Memory B cell (primary cell): ENCODE results near the gene ZNF76.

Source experiments
- ATAC-seq: fragments of 150-1000 bp; cut with Tn5 transposase; 2 replicates; pipeline ENCODE4 v1.10.0; 2021; ENCODE audit warnings: low read depth, mild to moderate bottlenecking, moderate library complexity
- DNase-seq, 2 donors: peaks; one replicate each; pipeline ENCODE4 v3.0.0; 2022; ENCODE audit warnings: low spot score in 2 of 2
- H3K27ac Mint-ChIP-seq: one replicate; pipeline ENCODE4 v1.8.0; 2022; ENCODE audit warnings: mild to moderate bottlenecking, moderate library complexity, mixed read lengths
- H3K27me3 Mint-ChIP-seq: one replicate; pipeline ENCODE4 v1.8.0; 2022; ENCODE audit warnings: mixed read lengths
- H3K36me3 Mint-ChIP-seq: one replicate; pipeline ENCODE4 v1.8.0; 2022; ENCODE audit warnings: mild to moderate bottlenecking, mixed read lengths
- H3K4me1 Mint-ChIP-seq: one replicate; pipeline ENCODE4 v1.8.0; 2022; ENCODE audit warnings: mixed read lengths
- H3K4me3 Mint-ChIP-seq: one replicate; pipeline ENCODE4 v1.8.0; 2022; ENCODE audit warnings: mild to moderate bottlenecking, moderate library complexity, mixed read lengths
- H3K9me3 Mint-ChIP-seq: one replicate; pipeline ENCODE4 v1.8.0; 2022; ENCODE audit warnings: mixed read lengths

ZNF76 gene

DNA sequence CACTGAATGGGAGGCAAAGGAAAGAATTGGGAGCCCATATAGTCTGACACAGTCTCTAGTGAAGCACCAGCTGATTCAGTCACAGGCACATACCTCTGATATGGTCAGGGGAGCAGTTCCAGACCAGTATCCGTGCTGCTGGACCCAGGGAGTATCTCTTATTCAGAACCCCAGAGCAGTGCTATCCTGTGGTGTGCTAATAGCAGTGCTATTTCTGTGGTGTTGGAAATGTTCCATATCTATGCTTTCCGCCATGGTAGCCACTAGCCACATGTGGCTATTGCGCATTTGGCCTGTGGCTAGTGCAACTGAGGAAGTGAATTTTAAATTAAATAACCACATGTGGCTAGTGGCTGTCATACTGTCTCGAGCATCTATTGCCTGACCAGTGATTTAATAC, 34.8 kb upstream of the ZNF76 start:
- Mint-ChIP-seq H3K9me3 (no peaks in the 10 kb centered on the region), H3K4me3 (no peak overlapping the region), H3K36me3 (no peaks in the 10 kb centered on the region), H3K27ac (no peak overlapping the region), H3K4me1 (peaks cover 2% of the 10 kb centered on the region), H3K27me3 (peaks cover 11% of the 10 kb centered on the region)
- ATAC-seq (no peak), DNase-seq (no peak)

- Mint-ChIP-seq H3K36me3 (no peaks in the 10 kb centered on the region), H3K4me1 (peaks cover 2% of the 10 kb centered on the region), H3K27ac (no peak overlapping the region), H3K27me3 (peaks cover 4% of the 10 kb centered on the region), H3K9me3 (no peaks in the 10 kb centered on the region), H3K4me3 (no peak overlapping the region)
- ATAC-seq (no peak), DNase-seq (no peak)
These were observed 31.1 kb upstream of the ZNF76 start for GRCh38 chr6:35228481-35228880.

GRCh38 chr6:35229304-35229703, 30.2 kb upstream of the ZNF76 start:
- Mint-ChIP-seq H3K9me3 (no peaks in the 10 kb centered on the region), H3K36me3 (peaks cover 4% of the 10 kb centered on the region), H3K27me3 (no peaks in the 10 kb centered on the region), H3K27ac (no peak overlapping the region), H3K4me3 (no peak overlapping the region), H3K4me1 (no peaks in the 10 kb centered on the region)
- DNase-seq = no peak
- no peak for ATAC-seq

GRCh38 chr6:35230498-35230897, 29.0 kb upstream of the ZNF76 start:
- no peaks in the 10 kb centered on the region for H3K27me3 Mint-ChIP-seq
- peaks cover 12% of the 10 kb centered on the region for H3K36me3 Mint-ChIP-seq
- DNase-seq (no peak), ATAC-seq (no peak)
- no peak overlapping the region for H3K4me3 Mint-ChIP-seq
- H3K27ac Mint-ChIP-seq = no peak overlapping the region
- no peaks in the 10 kb centered on the region for H3K4me1 Mint-ChIP-seq
- peaks cover 3% of the 10 kb centered on the region for H3K9me3 Mint-ChIP-seq

GRCh38 chr6:35230950-35231349, 28.6 kb upstream of the ZNF76 start:
- Mint-ChIP-seq H3K4me1 (no peaks in the 10 kb centered on the region), H3K27me3 (no peaks in the 10 kb centered on the region), H3K4me3 (no peak overlapping the region), H3K36me3 (peaks cover 15% of the 10 kb centered on the region), H3K9me3 (peaks cover 3% of the 10 kb centered on the region), H3K27ac (no peak overlapping the region)
- no peak for ATAC-seq
- no peak for DNase-seq

- peaks cover 15% of the 10 kb centered on the region for H3K36me3 Mint-ChIP-seq
- peaks cover 3% of the 10 kb centered on the region for H3K9me3 Mint-ChIP-seq
- H3K27me3 Mint-ChIP-seq = no peaks in the 10 kb centered on the region
- ATAC-seq (no peak), DNase-seq (no peak)
- H3K4me1 Mint-ChIP-seq = no peaks in the 10 kb centered on the region
- no peak overlapping the region for H3K27ac Mint-ChIP-seq
- H3K4me3 Mint-ChIP-seq = no peak overlapping the region
These were observed 28.0 kb upstream of the ZNF76 start for GRCh38 chr6:35231563-35231962.

GRCh38 chr6:35234901-35235300, 24.6 kb upstream of the ZNF76 start:
- ATAC-seq = no peak
- Mint-ChIP-seq H3K27ac (no peak overlapping the region), H3K27me3 (no peaks in the 10 kb centered on the region), H3K36me3 (peaks cover 15% of the 10 kb centered on the region), H3K9me3 (peaks cover 3% of the 10 kb centered on the region), H3K4me3 (no peak overlapping the region), H3K4me1 (no peaks in the 10 kb centered on the region)
- no peak for DNase-seq

DNA sequence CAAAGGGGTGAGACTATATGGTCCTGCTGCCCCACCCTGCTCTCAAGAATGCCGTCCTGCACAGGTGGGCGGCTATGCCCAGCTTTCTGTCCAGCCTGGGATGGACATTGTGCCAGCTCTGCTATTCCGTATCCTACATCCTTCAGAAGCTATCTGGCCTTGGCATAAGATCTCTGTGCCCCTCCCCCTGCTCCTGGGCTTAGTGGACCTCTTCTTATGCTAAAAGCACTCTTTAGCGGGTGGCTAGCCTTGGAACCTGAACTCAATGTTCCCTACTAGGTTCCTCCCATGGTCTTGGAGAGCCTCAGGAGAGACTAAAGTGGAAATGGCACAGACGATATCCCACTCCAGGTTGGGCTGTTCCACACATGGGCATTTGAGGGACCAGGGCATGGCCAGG, 23.3 kb upstream of the ZNF76 start:
- Mint-ChIP-seq H3K36me3 (peaks cover 17% of the 10 kb centered on the region), H3K4me3 (no peak overlapping the region), H3K4me1 (peaks cover 3% of the 10 kb centered on the region), H3K9me3 (peaks cover 3% of the 10 kb centered on the region), H3K27ac (no peak overlapping the region), H3K27me3 (peaks cover 1% of the 10 kb centered on the region)
- ATAC-seq (no peak), DNase-seq (no peak)

GRCh38 chr6:35237476-35237875, 22.1 kb upstream of the ZNF76 start:
- Mint-ChIP-seq H3K4me3 (no peak overlapping the region), H3K36me3 (peaks cover 17% of the 10 kb centered on the region)

DNA sequence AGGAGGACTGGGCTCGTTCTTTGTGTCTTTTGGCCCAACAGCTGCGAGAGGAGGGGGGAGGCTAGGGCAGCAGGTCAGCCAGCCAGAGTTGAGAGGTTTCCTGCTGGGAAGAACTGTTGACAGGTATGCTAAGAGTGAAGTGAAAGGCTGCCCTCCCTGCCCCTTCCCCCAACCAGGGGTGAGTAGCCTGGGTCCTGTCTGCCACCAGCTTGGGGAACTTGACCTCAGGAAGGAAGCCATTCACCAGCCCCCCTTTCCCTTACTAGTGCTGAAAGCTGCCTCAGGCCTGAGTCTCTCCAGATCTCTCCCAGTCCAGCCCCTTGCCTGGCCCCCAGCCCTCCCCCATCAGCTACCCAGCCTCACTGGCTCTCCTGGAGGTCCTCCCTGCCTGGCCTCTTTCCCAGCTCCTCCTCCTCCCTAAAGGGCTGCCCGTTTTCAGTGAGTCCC, 20.7 kb upstream of the ZNF76 start:
- Mint-ChIP-seq H3K27me3 (peaks cover 1% of the 10 kb centered on the region), H3K27ac (no peak overlapping the region), H3K9me3 (peaks cover 3% of the 10 kb centered on the region), H3K4me1 (peaks cover 3% of the 10 kb centered on the region), H3K36me3 (peaks cover 15% of the 10 kb centered on the region), H3K4me3 (no peak overlapping the region)
- DNase-seq = no peak
- no peak for ATAC-seq

More at GRCh38 chr6:35237476-35237875, 22.1 kb upstream of the ZNF76 start:
- Mint-ChIP-seq H3K27ac (no peak overlapping the region), H3K9me3 (peaks cover 3% of the 10 kb centered on the region), H3K27me3 (peaks cover 1% of the 10 kb centered on the region), H3K4me1 (peaks cover 3% of the 10 kb centered on the region)
- ATAC-seq (no peak), DNase-seq (no peak)

GRCh38 chr6:35239581-35239980, 20.0 kb upstream of the ZNF76 start:
- no peak for ATAC-seq
- Mint-ChIP-seq H3K36me3 (peaks cover 12% of the 10 kb centered on the region), H3K4me3 (no peak overlapping the region), H3K4me1 (peaks cover 5% of the 10 kb centered on the region), H3K27me3 (peaks cover 1% of the 10 kb centered on the region), H3K27ac (no peak overlapping the region), H3K9me3 (peaks cover 3% of the 10 kb centered on the region)
- DNase-seq = no peak

DNA sequence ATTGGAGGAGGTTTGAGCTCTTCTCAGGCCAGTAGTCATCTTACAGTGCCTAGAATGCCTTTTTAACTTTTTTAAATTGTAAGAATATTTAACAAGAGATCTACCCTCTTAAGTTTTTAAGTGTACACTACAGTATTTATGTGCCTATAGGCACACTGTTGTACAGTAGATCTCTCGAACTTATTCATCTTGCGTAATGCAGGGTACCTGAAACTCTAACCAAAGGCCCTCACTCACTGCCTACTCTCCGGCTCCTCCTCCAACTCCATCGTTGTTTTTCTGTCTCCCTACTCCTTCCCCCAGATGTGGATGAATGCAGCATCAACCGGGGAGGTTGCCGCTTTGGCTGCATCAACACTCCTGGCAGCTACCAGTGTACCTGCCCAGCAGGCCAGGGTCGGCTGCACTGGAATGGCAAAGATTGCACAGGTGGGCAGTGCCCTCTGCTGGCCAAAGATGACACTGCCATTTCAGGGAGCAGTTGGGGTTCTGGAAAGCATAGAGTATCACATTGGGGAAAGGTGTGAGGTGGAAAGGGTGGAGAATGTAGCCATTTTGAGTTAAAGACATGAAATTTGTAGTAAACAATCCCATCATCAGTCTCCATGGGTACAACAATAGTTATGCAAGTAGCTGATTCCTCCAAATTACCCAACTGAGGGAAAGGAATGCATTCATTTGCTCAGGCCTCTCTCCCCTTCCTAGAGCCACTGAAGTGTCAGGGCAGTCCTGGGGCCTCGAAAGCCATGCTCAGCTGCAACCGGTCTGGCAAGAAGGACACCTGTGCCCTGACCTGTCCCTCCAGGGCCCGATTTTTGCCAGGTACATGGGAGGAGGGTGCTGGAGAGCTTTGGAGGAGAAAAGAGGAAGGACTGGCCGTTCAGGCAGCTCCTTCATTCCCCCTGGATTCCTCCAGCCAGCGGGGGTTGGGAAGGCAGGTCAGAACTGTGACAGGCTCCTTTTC, 18.4 kb upstream of the ZNF76 start:
- Mint-ChIP-seq H3K4me3 (no peak overlapping the region), H3K4me1 (peaks cover 8% of the 10 kb centered on the region), H3K9me3 (no peaks in the 10 kb centered on the region), H3K27me3 (peaks cover 1% of the 10 kb centered on the region), H3K36me3 (peaks cover 11% of the 10 kb centered on the region), H3K27ac (no peak overlapping the region)
- peak; percentile 64 to 78 for DNase-seq
- peak; percentile 88 for ATAC-seq

DNA sequence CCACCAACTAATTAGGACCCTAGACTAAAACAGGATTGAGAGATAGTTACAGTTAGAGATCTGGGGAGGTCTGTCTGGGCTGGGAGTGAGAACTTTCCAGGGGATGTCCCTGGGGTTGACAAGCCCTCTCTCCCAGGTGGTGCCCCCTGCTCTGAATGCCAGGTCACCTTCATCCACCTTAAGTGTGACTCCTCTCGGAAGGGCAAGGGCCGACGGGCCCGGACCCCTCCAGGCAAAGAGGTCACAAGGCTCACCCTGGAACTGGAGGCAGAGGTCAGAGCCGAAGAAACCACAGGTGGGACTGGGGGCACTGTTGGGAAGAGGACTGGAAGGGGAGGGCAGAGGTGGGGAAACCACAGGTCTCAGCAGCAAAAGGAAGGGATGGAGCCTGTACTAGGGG, 17.0 kb upstream of the ZNF76 start:
- no peak overlapping the region for H3K27ac Mint-ChIP-seq
- DNase-seq (no peak), ATAC-seq (no peak)
- peaks cover 12% of the 10 kb centered on the region for H3K36me3 Mint-ChIP-seq
- H3K9me3 Mint-ChIP-seq = no peaks in the 10 kb centered on the region
- peaks cover 8% of the 10 kb centered on the region for H3K4me1 Mint-ChIP-seq
- H3K27me3 Mint-ChIP-seq = peaks cover 1% of the 10 kb centered on the region
- H3K4me3 Mint-ChIP-seq = no peak overlapping the region

GRCh38 chr6:35242906-35243305, 16.6 kb upstream of the ZNF76 start:
- Mint-ChIP-seq H3K27me3 (peaks cover 1% of the 10 kb centered on the region), H3K36me3 (peaks cover 12% of the 10 kb centered on the region), H3K27ac (no peak overlapping the region), H3K9me3 (no peaks in the 10 kb centered on the region), H3K4me1 (peaks cover 10% of the 10 kb centered on the region), H3K4me3 (no peak overlapping the region)
- DNase-seq (no peak), ATAC-seq (no peak)
